Stimulated activated CD8-positive, alpha-beta memory T cell treated with anti-CD3 and anti-CD28 coated beads, Interleukin-15, amount 100 ng/mL, for 24 hours (primary cell): ENCODE measurements around the gene VPS37B.
"Not testable (repeated sequence)": the region's sequence is repeated elsewhere in the genome, so short reads cannot be mapped to it uniquely, and the experiment has no call there.

Experiments
- DNase-seq: peaks from one replicate; pipeline ENCODE4 v3.0.0-alpha.2; 2020; ENCODE audit warnings: low read depth

Gene VPS37B, protein sequence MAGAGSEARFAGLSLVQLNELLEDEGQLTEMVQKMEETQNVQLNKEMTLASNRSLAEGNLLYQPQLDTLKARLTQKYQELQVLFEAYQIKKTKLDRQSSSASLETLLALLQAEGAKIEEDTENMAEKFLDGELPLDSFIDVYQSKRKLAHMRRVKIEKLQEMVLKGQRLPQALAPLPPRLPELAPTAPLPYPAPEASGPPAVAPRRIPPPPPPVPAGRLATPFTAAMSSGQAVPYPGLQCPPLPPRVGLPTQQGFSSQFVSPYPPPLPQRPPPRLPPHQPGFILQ

DNA sequence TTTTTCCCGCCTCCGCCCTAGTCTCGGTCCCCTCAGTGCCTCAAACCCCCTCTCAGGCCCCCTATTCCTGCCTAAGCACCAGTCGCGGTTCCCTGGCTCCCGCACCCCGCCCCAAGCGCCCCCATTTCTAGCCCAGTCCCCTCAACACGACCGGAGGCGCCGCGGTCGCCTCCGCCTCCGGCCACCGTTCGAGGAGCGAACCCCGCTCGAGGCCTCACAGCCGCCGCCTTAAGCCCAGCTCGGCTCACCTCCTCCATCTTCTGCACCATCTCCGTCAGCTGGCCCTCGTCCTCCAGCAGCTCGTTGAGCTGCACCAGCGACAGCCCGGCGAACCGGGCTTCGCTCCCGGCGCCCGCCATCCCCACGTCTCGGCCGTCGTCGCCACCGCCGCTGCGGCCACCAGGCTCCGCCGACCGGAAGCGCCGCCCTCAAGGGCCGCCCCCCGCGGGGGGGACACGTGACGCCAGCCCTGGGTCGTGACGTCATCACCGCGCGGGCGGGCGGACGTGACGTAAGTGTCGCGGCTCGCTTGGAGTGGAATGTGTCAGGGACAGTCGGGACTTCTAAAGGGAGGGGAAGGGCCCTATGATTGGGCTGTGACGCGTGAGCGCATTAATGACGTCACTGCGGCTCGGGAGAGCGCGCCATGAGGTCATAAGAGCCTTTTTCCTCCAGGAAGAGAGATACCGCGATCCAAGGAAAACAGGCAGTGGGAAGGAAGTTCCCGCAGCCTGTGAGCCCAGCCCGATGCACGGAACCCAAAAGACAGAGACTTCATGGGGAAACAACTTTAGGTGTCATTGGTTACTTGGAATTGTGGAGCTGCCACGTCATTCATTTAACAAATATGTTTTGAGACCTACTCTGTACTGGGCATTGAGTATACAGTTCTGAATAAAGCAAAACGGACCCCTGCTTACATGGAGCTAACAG, at the start of gene VPS37B:
Gene VPS37B (minus strand): TSS at position 421 of the 933 bp plus-strand sequence. CDS start 62 bp downstream, at position 359.
- DNase-seq: peak; percentile 83

DNA sequence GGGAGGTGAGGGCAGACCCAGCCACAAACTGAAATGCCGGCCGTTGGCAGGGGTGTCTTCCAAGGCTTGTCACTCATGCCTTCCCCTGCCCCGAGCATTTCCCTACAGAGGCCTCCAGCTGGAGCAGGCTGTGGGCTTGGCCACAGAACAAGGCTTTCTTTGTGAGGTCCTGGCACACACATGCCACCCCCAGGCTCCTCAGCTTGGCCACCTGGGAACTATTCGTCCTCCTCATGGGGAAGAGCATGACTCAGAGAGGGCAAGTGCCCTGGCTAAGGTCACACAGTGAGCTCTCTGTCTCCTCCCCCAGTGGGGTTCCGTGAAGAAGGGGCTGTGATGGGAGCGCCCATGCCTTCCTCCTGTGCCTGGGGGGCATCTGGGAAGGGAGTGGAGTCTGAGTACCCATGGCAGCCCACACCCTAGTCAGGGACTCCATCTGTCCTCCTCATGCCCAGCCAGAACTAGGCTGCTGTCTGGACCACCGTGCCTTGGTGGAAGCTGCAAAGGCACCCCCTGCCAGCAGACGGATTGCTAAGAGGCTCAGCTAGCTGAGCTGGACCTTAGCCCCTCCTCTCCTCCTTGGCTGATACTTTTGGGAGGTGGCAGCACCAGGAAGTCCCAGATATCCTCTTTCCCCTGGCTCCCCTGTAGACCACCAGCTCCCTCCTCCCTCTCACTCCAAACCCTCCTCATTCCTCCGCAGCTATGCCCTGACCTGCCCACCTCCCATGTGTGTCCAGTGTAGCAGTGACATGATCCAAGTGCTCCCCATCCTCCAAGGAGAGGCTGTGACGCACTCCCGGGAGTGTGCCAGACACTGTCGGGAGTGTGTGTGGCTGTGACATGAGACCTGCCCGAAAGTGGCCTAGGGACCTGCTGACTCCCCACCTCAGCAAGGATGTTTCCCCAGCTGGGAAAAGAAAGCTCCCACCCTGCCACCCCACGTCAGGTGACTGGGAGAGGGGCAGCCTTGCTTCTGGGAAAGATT, 49.0 kb upstream of the VPS37B start:
- no peak for DNase-seq

DNA sequence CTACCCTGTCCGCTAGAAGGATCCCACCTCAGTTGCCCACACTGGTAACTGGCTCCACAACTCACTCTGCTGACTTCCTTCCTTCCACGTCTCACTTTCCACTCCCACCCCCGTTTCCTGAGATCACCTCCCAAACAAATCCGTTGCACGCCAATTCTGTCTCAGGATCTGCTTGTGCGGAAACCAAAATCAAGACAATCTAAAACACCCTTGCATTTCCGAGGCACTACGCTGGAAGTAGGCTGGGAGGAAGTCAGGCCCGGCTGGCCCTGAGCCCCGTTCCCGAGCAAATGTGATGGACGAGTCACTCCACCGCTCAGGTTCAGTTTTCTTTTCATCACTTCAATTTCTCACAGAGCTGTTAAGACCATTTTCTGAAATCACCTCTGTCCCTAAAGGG, 47.3 kb upstream of the VPS37B start:
- no peak for DNase-seq

DNA sequence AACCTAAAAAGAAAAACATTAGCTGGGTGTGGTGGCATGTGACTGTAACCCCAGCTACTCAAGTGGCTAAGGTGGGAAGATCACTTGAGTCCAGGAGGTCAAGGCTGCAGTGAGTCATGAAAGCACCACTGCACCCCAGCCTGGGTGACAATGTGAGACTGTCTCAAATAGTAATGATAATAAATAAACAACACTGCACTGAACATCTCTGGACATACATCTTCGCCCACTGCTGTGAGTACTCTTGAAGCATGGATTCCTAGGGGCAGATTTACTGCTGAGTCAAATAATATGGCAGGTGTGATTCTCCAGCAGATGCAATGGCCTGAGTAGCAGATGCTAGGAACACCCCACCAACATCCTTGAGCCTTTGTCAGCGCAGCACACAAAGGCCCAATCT, 46.7 kb upstream of the VPS37B start:
- no peak for DNase-seq

DNA sequence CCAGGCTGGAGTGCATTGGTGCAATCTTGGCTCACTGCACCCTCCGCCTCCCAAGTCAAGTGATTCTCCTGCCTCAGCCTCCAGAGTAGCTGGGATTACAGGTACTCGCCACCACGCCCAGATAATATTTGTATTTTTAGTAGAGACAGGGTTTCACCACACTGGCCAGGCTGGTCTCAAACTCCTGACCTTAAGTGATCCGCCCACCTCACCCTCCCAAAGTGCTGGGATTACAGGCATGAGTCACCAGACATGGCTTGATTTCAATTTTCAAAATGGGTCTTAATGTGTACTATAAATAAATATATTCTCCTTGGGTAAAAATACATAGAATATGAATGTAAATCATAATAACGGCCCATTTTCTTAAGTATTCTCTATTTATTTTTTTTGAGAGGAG, 45.4 kb upstream of the VPS37B start:
- not testable (repeated sequence) for DNase-seq

DNA sequence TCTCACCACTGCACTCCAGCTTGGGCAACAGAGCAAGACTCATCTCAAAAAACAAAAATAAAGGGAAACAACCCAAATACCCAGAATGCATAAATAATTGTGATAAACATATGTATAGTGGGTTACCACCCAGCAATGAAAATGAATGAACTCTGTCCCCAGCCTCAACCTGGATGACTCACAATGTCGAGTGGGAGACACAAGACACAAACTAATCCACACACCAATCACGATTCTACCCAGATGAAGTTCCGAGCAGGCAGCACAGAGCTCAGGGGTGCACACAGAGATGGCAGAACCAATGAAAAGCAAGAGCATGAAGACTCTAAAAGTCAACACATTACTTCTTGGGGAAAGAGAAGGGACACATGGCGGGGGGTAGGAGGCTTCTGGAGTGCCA, 43.2 kb upstream of the VPS37B start:
- DNase-seq: no peak

DNA sequence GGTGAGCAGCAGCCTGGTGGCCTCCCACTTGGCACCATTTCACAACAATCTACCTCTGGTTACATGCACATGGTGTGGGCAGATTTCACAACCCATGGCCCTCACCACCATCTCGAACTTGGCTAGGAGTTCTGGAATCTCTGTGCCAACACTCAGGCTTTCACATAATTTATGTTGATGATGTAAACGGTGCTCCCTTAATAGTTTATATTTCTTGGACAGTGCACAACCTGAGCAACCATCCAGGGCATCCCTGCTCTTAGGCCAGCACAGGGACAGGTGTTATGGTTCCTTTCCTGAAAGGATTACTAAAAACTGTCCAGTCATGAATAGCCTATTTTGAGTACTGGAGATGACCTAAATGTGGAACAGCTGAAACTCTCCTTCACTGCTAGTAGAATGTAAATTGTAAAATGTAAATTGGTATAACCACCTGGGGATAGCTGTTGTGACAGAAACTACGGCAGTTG, 41.7 kb upstream of the VPS37B start:
- no peak for DNase-seq

DNA sequence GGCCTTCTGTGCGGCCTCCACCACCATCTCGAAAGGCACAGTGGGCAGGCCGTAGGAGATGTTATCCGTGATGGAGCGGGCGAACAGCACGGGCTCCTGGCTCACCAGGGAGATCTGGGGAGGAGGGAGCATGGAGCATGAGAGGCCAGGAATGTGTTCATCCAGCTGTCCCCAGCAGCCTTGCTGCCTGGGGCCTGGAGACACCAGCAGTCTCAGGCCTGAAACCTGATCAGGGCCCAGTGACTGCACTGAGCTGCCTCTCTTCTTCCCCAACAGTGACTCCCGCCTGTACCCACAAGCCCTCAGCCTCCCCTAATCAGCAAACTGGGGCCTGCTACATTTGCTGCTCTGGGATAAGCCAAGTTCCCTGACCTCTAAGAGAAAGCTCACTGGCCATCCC, 39.4 kb upstream of the VPS37B start:
- DNase-seq: no peak

DNA sequence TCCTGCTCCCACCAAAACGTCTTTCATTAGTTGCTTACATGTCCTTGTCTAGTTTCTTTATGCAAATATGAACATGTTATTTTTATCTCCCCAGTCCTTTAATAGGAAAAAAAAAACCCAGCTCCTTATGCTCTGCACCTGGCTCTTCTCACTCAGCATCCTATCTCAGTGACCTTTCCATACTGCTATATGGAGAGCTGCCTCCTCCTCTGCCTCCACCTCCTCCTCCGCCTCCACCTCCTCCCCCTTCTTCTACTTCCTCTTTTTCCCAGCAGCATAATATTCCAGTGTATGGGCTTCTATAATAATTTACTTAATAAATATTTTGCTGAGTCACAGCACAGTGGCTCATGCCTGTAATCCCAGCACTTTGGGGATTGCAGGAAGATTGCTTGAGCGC, 38.8 kb upstream of the VPS37B start:
- DNase-seq: no peak

DNA sequence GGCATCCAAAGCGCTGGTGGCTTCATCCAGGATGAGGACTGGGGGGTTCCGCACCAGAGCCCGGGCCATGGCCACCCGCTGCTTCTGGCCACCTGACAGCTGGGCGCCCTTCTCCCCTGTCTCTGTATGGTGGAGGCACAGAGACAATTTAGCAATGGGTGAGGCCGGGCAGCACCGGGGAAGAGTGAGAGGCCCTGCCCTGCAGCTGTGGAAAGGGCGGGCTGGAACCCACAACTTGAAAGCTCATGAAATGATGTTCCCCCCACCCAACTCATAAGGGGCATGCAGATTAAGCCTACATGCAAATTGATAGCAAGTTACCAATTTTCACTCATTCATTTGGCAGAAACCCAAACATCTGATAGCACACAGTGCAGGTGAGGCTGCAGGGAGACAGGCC, 36.3 kb upstream of the VPS37B start:
- no peak for DNase-seq

DNA sequence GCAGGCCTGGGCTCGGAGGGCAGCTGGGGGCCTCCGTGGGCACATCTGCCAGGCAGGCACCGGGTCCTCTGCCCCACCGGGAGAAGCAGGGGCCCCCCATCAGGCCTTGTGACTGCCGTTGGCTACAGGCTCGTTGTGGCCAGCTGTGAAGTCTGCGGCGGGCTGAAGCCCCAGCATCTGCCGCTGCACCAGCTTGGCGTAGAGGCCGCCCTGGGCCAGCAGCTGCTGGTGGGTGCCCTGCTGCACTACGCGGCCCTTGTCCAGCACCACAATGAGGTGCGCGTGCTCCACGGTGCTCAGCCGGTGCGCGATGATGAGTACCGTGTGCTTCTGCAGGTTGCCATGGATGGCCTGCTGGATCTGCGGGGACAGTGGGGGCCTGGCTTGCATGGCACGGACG, 33.9 kb upstream of the VPS37B start:
- no peak for DNase-seq

DNA sequence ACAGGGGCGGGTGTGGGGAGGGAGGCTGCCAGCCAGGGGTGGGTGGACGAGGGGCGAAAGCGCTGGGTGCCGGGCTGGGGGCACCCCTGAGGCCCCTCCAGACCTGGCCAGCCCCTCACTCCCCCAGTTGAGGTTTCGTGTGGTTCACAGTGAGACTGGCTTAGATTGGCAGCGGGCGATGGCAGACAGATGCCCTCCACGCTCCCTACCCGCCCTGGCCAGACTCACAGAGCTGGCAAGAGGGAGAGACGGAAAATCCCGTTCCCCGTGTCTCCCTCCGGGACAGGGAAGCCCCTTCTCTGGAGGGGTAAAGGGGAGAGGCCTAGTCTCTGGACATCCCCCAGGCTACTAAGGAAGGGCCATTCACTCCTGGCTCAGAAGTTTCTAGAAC, 33.2 kb upstream of the VPS37B start:
- DNase-seq: no peak

DNA sequence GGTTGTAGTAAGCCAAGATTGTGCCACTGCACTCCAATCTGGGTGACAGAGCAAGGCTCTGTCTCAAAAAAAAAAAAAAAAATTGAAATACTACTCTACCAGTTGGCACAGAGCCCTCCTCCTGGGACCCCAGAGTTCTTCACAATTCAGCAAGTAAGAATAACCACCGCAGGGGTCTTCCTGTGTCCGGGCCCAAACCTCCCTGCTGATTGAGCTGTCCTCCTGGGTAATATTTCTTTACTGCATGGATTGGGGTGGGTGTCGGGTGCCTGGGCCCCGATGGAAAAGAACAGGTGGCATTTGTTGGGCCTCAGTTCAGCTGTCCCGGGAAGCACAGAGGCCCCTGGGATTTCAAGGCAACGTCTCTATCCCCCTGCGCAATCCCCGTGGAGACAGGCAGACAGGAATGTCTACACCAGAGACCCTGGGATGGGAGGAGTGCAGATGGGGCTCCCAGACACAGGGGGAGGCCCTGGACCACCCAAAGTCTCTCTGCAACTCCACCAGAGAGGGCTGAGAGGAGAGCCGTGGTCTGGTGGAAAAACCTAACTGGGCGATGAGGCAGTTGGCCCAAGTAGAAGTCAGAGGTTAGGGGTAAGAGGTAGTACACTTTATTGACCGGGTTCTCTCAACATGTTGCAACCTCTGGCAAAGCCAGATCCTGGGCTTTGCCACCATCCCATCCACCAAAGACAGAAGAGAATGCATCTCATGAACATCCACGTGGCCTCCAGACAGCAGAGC, 32.7 kb upstream of the VPS37B start:
- DNase-seq: no peak

DNA sequence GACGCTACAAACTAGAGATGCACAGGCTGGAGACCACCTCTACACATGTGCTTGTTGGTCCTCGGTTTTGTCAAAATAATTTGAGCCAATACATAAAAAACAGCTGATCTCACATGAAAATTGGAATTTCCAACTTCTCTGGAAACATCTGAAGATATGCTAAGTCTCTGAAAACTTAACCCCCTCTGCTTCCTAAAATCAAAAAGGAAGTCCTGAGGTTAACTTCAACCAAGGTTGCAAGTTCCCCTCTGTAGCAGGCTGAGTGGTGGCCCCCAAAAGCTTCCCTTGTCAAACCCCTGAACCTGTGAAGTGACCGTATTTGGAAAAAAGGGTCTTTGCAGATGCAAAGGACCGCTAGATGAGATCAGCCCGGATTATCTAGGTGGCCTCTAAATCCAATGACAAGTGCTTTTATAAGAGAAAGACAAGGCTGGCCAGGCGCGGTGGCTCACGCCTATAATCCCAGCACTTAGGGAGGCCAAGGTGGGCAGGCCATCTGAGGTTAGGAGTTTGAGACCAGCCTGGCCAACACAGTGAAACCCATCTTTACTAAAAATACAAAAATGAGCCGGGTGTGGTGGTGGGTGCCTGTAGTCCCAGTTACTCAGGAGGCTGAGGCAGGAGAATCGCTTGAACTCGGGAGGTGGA, 32.0 kb upstream of the VPS37B start:
- no peak for DNase-seq

DNA sequence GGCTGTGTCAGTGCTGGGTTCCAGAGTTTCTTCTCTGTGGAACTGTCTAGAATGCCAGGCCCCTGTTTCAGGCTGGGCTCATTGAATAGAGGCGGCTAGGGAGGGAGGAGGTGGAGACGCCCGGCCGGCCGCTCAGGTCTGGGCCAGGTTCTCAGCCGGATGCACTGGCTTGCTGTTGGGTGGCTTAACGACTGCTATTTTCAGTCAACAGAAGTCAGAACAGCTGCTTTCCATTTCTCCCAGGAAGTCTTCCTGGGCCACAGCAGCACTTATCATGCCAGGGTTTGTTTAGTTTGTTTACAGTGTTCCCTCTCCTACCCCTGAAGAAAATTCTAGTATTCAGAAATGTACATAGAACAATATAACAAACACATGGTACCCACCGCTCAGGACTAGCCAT, 26.0 kb upstream of the VPS37B start:
- no peak for DNase-seq

DNA sequence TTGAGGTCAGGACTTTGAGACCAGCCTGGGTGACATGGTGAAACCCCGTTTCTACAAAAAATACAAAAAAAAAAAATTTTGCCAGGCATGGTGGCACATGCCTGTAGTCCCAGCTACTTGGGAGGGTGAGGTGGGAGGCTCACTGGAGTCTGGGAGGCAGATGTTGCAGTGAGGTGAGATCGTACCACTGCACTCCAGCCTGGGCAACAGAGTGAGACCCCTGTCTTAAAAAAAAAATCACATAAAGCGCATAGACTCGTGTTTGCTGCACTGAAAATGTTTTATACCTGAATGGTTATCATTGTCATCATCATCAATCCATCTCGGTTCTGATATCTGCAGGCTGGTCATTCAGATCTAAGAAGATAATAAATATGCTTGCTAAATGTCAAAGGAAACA, 24.8 kb upstream of the VPS37B start:
- DNase-seq: no peak

DNA sequence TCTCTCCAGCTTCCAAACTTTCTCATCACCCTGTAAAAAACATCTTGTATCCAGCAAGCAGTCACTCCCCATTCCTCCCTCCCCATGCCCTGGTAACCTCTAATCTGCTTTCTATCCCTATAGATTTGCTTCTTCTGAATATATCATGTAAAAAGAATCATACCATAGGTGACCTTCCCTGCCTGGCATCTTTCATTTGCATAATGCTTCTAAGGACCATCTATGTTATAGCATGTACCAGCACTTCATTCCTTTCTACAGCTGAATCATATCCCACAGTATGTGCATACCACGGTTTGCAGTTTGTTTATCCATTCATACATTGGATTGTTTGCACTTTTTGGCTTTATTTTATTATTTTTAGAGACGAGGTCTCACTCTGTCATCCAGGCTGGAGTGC, 22.9 kb upstream of the VPS37B start:
- DNase-seq: no peak

DNA sequence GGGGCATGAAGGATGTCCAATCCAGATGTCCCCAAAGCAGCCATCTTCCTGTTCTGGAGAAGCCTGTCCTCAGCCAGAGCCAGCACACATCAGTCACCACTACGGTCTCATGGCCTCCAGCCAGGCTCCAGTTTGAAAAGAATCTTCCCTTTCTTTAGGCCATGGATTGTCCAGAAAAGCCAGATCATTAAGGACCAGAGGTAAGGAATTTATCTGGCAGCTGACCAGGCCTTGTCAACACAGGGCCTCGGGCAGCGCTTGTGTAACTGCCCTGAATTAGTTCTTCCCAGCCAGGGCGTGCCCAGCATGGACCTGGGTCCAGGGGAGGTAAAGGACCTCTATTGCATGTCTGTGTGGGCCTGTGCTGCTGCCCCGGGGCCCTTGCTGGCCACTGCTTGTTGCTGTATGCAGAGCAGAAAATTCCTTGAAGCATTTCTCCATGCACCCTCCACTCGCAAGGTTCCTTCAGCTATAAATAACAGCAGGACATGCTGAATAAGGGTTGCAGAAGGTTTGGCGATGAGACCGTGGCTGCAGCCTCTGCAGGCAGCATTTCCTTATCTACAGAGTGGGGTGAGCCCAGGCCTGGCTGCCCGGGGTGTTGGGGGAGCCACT, 21.7 kb upstream of the VPS37B start:
- DNase-seq: no peak

DNA sequence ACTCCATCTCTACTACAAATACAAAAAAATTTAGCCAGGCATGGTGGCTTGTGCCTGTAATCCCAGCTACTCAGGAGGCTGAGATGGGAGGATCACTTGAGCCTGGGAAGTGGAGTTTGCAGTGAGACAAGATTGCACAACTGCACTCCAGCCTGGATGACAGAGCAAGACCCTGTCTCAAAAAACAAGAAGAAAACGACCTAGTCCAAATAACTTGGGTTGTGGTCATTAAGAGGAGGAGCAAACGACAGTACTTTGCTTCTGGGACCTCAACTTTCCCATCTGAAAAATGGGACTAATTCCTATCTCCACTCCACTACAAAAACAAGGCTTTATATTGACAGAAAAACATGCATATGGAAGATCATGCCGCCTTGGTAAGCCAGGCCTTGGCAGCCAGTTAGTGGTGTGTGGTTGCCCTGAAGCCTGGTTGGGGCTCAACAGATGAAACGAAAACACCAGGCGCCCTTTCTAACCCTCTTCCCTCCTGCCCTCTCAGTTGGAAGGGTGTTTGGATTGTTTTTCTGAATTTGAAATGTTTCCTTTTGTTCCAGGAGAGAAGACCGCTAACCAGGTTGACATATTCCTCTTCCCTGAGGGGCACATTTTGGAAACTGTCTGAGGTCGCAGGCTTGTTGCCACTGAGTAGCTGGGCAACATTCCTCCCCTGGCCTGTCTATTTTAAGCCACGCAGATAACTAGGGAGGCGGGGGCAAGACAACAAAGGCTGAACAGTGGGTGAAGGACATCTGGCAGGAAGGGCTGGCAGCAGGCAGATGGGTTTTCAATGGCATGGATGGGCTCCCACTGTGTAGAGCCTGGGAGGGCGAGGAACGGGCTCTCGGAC, 13.7 kb upstream of the VPS37B start:
- DNase-seq: no peak
